IMR-90 (cell line): ENCODE results near the gene GAPDH. TPM values are rescaled to one million over a fixed set of nuclear protein-coding genes. Genes with fewer than 3 reads are reported as not detected.
A peak's percentile ranks its signal among the peaks of the same experiment; 100 is the strongest.

ENCODE experiments used
- ATAC-seq: fragments of 200-7000 bp; cut with Tn5 transposase; 2 replicates; pipeline ENCODE4 v1.9.1; 2020; ENCODE audit warnings: low read depth, mild to moderate bottlenecking, moderate library complexity
- BruUV-seq: library from RNA; stranded (reverse); fragments of 400-500 nt; replicated peaks from 2 replicates; lab custom pipeline; 2021; lab: Mats Ljungman, UMichigan
- CTCF ChIA-PET: fragments of 300-600 bp; formaldehyde crosslinking; extraction: SDS; loops from one replicate; lab custom pipeline; 2021; ENCODE audit warnings: antibody characterized with exemption; lab: Yijun Ruan, JAX
- POLR2A ChIA-PET: fragments of 300-600 bp; sonication (Branson Sonifier 250); formaldehyde crosslinking; loops from one replicate; lab custom pipeline; 2022; ENCODE audit warnings: antibody characterized with exemption; ENCODE audit not compliant: unreplicated experiment; lab: Charles Lee
- DNase-seq: peaks from one replicate; pipeline ENCODE4 v3.0.0; 2013
- H2AFZ ChIP-seq: replicated peaks from 2 replicates; pipeline ENCODE3; 2013; ENCODE audit warnings: low read length, mild to moderate bottlenecking; ENCODE audit not compliant: poor library complexity
- H2AK5ac ChIP-seq: 2 replicates; pipeline ENCODE4 v1.6.1; 2013; ENCODE audit warnings: low read depth, low read length, inconsistent platforms
- H2AK9ac ChIP-seq: replicated peaks from 2 replicates; pipeline ENCODE3; 2013; ENCODE audit warnings: mild to moderate bottlenecking, low read depth, low read length, moderate library complexity; ENCODE audit not compliant: poor library complexity
- H2BK120ac ChIP-seq: 2 replicates; pipeline ENCODE4 v1.6.1; 2013; ENCODE audit warnings: low read depth, low read length, inconsistent platforms
- H2BK15ac ChIP-seq: 3 replicates; pipeline ENCODE4 v1.6.1; 2013; ENCODE audit warnings: low read depth, low read length, inconsistent platforms
- H2BK20ac ChIP-seq: 2 replicates; pipeline ENCODE4 v1.6.1; 2013; ENCODE audit warnings: low read depth, mild to moderate bottlenecking, inconsistent platforms, low read length, moderate library complexity
- H2BK5ac ChIP-seq: 2 replicates; pipeline ENCODE4 v1.6.1; 2013; ENCODE audit warnings: mild to moderate bottlenecking, low read depth, low read length, inconsistent platforms; ENCODE audit not compliant: poor library complexity, severe bottlenecking
- H3K14ac ChIP-seq: replicated peaks from 2 replicates; pipeline ENCODE4 v1.6.1; 2013; ENCODE audit warnings: low read depth, low read length, inconsistent platforms
- H3K18ac ChIP-seq: 2 replicates; pipeline ENCODE4 v1.6.1; 2013; ENCODE audit warnings: low read depth, low read length, control low read depth
- H3K23ac ChIP-seq: 2 replicates; pipeline ENCODE4 v1.6.1; 2013; ENCODE audit warnings: low read depth, low read length, inconsistent platforms
- H3K27ac ChIP-seq: 2 replicates; pipeline ENCODE4 v1.5.1; 2013; ENCODE audit warnings: mild to moderate bottlenecking, control low read depth, low read length; ENCODE audit not compliant: insufficient read depth
- H3K27me3 ChIP-seq: 2 replicates; pipeline ENCODE4 v1.6.1; 2013; ENCODE audit warnings: low read length; ENCODE audit not compliant: control insufficient read depth, insufficient read depth
- H3K36me3 ChIP-seq: 2 replicates; pipeline ENCODE4 v1.6.1; 2013; ENCODE audit warnings: low read length, mixed read lengths; ENCODE audit not compliant: control insufficient read depth, insufficient read depth
- H3K4ac ChIP-seq: 2 replicates; pipeline ENCODE4 v1.6.1; 2013; ENCODE audit warnings: low read depth, low read length, inconsistent platforms
- H3K4me1 ChIP-seq: 2 replicates; pipeline ENCODE4 v1.6.1; 2013; ENCODE audit warnings: low read length, mixed read lengths; ENCODE audit not compliant: control insufficient read depth, insufficient read depth
- H3K4me2 ChIP-seq: 2 replicates; pipeline ENCODE4 v1.6.1; 2013; ENCODE audit warnings: low read depth, mild to moderate bottlenecking, control low read depth, low read length, moderate library complexity
- H3K4me3 ChIP-seq: 2 replicates; pipeline ENCODE4 v1.5.1; 2013; ENCODE audit warnings: low read depth, mild to moderate bottlenecking, control low read depth, low read length, moderate library complexity; ENCODE audit not compliant: insufficient read depth
- H3K56ac ChIP-seq: 2 replicates; pipeline ENCODE4 v1.6.1; 2013; ENCODE audit warnings: low read length, inconsistent platforms; ENCODE audit not compliant: insufficient read depth; ENCODE audit errors: extremely low read depth
- H3K79me1 ChIP-seq, 2 experiments: 2 replicates each; pipeline ENCODE4 v1.6.1; 2013; ENCODE audit warnings: low read length in 2 of 2, inconsistent platforms in 1 of 2, low read depth in 1 of 2
- H3K9ac ChIP-seq: 2 replicates; pipeline ENCODE4 v1.6.1; 2013; ENCODE audit warnings: low read depth, low read length, control low read depth
- H3K9me1 ChIP-seq: 2 replicates; pipeline ENCODE4 v1.6.1; 2013; ENCODE audit warnings: low read length, inconsistent platforms; ENCODE audit not compliant: insufficient read depth
- H3K9me3 ChIP-seq: 2 replicates; pipeline ENCODE4 v1.6.1; 2013; ENCODE audit warnings: low read length; ENCODE audit not compliant: control insufficient read depth, insufficient read depth
- H4K20me1 ChIP-seq: 2 replicates; pipeline ENCODE4 v1.6.1; 2013; ENCODE audit warnings: low read length, inconsistent platforms; ENCODE audit not compliant: insufficient read depth
- H4K5ac ChIP-seq: 2 replicates; pipeline ENCODE4 v1.6.1; 2013; ENCODE audit warnings: mild to moderate bottlenecking, low read depth, low read length, control low read depth
- H4K8ac ChIP-seq, 2 experiments: 2 replicates each; pipeline ENCODE4 v1.6.1; 2013; ENCODE audit warnings: low read depth in 2 of 2, low read length in 2 of 2, control low read depth in 1 of 2, inconsistent platforms in 1 of 2
- H4K91ac ChIP-seq: 2 replicates; pipeline ENCODE4 v1.6.1; 2013; ENCODE audit warnings: low read depth, low read length, inconsistent platforms; ENCODE audit not compliant: insufficient read depth
- MAFK ChIP-seq: IDR thresholded peaks from 2 replicates; pipeline ENCODE4 v1.6.1; 2012; ENCODE audit warnings: low read depth, low read length, improper control_type of control experiment
- WGBS, 2 experiments: methylation state at CpG; one replicate each; pipeline versions ENCODE4 v1.1.5 to v1.1.7; 2013; ENCODE audit warnings: missing lambda C conversion rate in 2 of 2; ENCODE audit not compliant: insufficient read length in 1 of 2; ENCODE audit errors: extremely low coverage in 2 of 2; 5-methylcytosine and 5-hydroxymethylcytosine counted together
- dilution Hi-C: fragments of 300-500 bp; cut with HindIII; formaldehyde crosslinking; loops from one replicate; pipeline ENCODE4 v1.14.3; 2018; ENCODE audit warnings: low sequenced_read_pairs; ENCODE audit not compliant: unreplicated experiment
- in situ Hi-C: fragments of 300-500 bp; cut with MboI; formaldehyde crosslinking; loops from 3 replicates; pipeline ENCODE4 v1.14.3; 2019; ENCODE audit warnings: low sequenced_read_pairs, inconsistent platforms, mixed read lengths
- intact Hi-C: fragments of 100-400 bp; cut with micrococcal nuclease; formaldehyde crosslinking; loops from 2 replicates; pipeline ENCODE4 v1.10.0; 2022
- polyA plus RNA-seq, 3 experiments: library from polyadenylated mRNA; depleted of rRNA; stranded (reverse); fragments of >200 nt; gene quantifications; 2 replicates each; pipeline ENCODE4 v1.2.3, GENCODE V29; 2012; ENCODE audit warnings: low replicate concordance in 1 of 3
- total RNA-seq: library from RNA; depleted of rRNA; stranded (reverse); fragments of >200 nt; gene quantifications from 2 replicates; pipeline ENCODE4 v1.2.3, GENCODE V29; 2012

GAPDH gene
- total and polyA plus RNA-seq, 2 of the 4 experiments (the other 2 are of a cell fraction), result 12,939 to 21,893 TPM

- Histone ChIP-seq H2BK15ac (no peak overlapping the region), H3K36me3 (peaks cover 45% of the 10 kb centered on the region), H3K23ac (no peak overlapping the region), H2AFZ (no peak overlapping the region), H3K4me3 (no peak overlapping the region), H2BK5ac (no peak overlapping the region), H3K4ac (no peak overlapping the region), H3K27ac (no peak overlapping the region), H3K79me1 (peaks cover 32 to 56% of the 10 kb centered on the region in 2 experiments), H4K8ac (no peak overlapping the region), H2BK120ac (no peak overlapping the region), H3K56ac (no peak overlapping the region), H3K27me3 (no peaks in the 10 kb centered on the region), H3K9me3 (no peaks in the 10 kb centered on the region), H2AK5ac (no peak overlapping the region), H3K4me1 (no peaks in the 10 kb centered on the region), H3K14ac (no peak overlapping the region), H3K4me2 (no peak overlapping the region), H3K18ac (no peak overlapping the region), H3K9ac (no peak overlapping the region), H4K20me1 (peaks cover 11% of the 10 kb centered on the region), H2AK9ac (peak overlapping the region; percentile 62), H2BK20ac (no peak overlapping the region), H3K9me1 (peaks cover 4% of the 10 kb centered on the region; the same call in 1 of the 2 replicates), H4K5ac (no peak overlapping the region), H4K91ac (no peak overlapping the region)
- DNase-seq (no peak), ATAC-seq (no peak)
- TF ChIP-seq MAFK, result no peak
- POLR2A ChIA-PET, result no interaction called here
- dilution Hi-C loops, result no loop called here
- CTCF ChIA-PET, result interaction anchor here (1.0 kb wide), 1 partner anchor 81 kb away, joined by 4 read pairs; no protein-coding TSS in a partner anchor
- in situ Hi-C loops, result no loop called here
- BruUV-seq, result no TSS peak
- whole genome bisulfite sequencing, 2 experiments, result 94% methylated on average over 3 of the region's 10 CpGs; no CpG with 5 or more reads in 1 of the 2 experiments
- intact Hi-C loops, result no loop called here
Observed at GRCh38 chr12:6562881-6563280, 28.6 kb downstream of the GAPDH start.
